Stimulated activated CD8-positive, alpha-beta memory T cell treated with anti-CD3 and anti-CD28 coated beads, Interleukin-12 subunit alpha, Interleukin-12 subunit beta, amount 100 ng/mL, for 24 hours (primary cell): ENCODE results near the gene MYH10.

Experiments
- DNase-seq: peaks from one replicate; pipeline ENCODE4 v3.0.0-alpha.2; 2020; ENCODE audit errors: extremely low read depth

The MYH10 gene

DNA sequence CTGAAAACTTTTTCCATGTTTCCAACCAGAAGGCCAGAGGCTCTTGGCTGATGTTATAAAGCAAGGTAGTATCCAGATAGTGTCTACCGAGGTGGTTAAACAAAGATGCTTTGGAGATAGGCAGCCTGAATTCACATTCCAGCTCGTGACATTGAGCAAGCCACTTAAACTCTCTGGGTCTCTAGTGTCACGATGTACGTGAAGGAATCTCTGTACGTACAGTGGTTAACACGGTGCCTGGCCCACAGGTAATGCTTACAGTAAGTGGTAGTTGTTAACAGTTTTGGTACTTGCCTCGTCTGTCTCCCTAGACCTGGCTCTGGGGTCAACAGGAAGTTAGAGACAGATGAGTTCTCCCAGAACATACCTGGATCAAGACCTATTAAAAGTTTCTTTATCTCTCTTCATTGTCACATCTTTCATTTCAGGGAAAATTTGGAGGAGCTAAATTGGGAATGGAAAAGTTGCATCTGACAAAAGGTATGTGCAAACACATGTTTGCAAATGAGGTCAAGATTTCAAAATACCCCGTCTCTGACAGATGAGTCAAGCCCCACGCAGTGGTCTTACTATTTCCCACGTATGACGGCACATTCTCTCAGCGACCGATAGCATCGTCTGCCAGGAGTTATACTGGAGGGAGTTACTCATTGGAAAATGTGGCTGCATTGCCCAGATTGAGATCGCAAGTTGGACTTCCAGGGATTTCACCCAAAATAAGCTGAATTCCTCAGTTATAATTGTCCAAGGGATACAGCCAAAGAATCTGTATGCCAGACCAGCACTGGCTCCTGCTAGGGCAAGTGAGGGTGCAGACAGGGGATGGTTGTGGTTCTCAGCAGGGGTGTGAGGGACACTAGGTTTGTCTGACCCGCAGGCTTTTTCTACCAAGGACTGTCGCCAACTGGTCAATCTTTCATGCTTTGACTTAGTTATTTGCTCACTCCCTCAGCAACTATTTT lies 18.9 kb upstream of the MYH10 start:
- DNase-seq: no peak

DNA sequence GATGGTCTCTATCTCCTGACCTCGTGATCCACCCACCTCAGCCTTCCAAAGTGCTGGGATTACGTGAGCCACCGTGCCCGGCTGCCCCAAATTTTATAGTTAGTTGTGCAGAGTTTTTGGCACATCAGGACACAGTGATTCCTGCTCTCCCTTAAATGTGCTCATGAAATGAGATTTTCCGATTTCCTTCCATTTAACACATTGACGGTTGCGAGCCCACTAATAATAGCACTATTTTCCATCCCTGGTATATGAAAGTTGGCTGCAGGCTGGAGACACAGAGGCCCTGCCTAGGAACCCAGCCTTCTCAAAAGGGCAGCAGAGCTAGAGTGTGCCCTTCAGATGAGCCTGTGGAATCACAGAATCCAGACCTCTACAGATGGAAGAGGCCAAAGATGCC lies 17.4 kb upstream of the MYH10 start:
- DNase-seq: no peak

DNA sequence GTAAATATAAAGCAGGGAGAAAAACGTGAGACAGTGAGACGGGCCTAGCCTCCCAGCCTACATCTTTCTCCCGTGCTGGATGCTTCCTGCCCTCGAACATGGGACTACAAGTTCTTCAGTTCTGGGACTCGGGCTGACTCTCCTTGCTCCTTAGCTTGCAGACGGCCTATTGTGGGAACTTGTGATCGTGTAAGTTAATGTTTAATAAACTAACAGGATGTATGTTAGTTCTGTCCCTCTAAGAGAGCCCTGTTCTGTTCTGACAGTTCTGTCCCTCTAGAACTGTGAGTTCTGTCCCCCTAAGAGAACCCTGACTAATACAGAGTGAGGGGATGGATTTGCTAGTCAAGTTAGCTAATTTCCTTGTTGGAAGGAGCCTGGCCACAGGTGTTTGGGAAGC lies 16.7 kb upstream of the MYH10 start:
- DNase-seq: no peak

DNA sequence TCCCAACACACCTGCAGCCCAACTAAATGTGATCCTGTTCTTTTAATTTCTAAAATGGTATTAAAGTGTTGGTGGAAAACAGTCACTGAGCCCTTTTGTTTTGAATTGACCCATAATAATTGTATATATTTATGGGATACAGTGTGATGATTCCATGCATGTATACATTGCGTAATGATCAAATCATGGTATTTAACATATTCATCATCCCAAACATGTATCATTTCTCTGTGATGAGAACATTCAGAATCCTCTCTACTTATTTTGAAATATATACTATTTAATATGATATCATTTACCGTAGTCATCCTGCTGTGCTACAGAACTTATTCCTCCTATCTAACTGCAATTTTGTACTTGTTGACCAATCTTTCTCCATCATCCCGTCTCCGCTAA lies 14.0 kb upstream of the MYH10 start:
- no peak for DNase-seq

DNA sequence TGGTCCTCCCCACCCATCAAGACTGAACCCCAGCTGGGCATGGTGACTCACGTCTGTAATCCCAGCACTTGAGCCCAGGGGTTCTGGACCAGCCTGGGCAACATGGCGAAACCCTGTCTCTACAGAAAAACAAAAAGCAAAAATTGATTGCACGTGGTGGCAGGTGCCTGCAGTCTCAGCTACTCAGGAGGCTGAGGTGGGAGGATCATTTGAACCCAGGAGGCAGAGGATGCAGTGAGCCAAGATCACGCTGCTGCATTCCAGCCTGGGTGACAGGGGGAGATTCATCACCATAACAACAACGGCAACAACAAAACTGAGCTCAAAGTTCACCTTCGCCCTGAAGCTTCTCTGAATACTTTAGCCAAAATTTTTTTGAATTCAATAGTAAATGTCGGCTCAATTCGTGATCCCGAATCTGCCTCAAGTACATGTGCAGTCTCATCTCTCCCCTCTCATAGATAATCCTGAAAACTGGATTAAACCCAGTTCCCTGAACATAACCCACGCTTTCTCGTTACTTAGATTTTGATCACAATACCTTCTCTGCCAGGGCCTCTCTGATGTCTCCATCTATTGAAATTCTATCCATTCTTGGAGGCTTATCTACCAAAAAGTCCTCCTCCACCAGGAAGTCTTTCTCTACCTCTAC lies 13.5 kb upstream of the MYH10 start:
- no peak for DNase-seq

DNA sequence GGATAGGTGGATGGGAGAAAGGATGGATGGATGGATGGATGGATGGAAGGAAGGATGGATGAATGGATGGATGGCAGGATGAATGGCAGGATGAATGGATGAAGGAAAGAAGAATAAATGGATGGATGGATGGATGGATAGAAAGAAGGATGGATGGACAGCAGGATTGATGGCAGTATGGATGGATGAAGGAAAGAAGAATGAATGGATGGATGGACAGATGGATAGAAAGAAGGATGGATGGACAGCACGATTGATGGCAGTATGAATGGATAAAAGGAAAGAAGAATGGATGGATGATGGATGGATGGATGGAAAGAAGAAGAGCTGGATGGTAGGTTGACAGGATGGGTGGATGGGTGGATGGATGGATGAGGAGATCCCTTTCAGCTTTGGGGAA lies 9.2 kb upstream of the MYH10 start:
- DNase-seq: no peak

DNA sequence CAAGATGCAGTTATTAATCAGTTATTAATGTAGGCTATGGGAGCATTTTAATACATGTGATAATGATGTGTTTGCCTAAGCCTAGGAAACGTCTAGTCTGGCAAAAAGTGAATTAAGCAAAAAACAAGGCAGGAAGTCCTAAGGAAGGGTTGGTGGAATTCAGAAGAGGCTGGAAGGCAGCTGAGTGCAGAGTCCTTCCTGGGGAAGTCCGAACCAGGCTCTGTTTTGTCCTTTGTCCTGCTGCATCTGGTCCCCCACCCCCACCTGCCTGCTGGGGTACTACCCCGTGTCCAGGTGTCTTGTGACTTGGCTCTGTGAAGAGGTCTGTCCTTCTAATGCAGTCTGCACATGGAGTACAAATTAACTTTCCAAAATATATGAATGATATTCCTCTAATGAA lies 1.5 kb upstream of the MYH10 start:
- DNase-seq: no peak

DNA sequence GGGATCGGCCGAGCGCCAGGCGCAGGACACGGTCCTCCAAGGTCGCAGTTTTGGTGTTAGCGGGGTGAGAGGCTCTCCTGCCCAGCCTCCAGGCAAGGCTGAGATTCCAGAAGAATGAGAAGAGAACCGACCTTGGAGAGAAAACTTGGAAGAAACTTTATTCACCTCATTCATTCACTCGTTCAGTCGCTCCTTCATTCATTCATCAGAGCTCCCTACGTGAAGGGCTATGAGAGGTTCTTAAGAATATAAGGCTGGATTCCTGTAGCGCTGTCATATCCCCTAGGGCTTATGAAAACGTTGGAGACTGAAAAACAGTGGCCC lies 991 bp upstream of the MYH10 start:
- no peak for DNase-seq

DNA sequence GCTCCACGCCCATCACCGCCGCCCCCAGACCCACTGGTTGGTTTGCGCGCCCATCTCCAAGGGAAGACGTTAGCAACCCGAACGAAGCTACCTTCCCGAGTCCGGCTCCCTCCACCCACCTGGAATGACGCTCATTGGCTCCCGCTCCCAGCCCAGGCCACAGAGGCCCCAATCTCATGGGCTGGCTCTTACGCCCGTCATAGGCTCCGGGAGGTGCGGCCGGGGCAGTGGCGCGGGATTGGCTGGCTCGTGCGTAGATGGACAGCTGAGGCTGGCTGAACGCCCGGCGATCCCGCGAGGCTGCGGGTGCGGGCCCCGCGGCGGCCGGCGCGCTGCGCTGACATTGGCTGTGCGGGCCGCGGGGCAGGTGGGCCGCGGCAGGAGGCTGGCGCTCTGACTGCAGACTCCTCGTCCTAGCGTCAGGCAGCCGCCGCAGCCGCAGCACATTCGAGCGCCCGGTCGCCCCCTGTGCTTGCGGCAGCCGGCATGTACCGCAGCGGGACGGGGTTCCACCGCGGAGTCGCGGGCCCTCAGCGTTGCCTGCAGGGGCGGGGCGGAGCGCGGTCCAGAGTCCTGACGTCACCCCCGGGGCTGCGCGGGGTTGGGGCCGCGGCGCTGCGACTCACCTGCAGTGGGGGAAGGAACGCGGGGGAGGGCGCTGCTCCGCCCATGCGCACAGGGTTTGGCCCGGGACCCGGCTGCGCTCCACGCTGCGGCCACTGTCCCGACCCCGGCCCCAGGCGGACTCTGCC lies 453 bp upstream of the MYH10 start:
- peak; percentile 81 for DNase-seq

DNA sequence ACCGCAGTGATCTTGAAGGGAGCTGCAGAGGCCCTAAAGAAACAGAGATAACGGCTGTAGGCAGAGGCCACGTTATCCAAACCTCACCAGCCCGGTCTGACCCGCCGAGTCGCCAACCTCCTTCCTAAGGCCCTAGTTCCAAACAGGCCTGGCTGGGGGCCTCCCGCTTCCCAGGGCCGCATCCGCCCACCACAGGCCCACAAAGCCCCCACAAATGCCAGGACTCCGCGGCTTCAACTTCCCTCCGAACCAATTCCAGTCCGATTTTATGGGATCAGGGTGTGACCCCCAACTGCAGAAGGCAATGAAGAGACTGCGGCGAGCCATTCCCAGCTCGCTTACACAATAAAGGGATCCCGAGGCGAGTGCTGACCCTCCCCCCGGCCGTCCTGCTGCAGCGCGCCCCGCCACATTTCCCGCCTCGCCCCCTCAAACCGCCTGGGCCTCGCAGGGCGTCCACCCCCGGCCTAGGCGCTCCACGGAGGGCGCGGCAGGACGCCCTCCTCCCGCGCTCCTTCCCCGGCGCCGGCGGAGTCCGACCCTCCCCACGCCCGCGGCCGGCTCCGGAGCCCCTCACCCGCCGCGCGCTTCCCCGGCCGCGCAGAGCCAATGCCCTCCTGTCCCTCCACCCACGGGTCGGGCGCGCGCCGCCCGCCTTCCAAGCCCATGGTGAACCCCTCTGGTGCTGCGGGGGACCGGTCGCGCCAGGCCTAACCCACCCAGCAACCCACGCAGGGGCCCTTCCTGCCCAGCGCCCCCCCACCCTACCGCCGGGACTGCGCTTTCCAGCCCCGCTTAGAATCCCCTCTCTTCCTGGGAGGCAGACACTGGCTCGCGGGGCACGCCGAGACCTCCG lies 926 bp downstream of the MYH10 start:
- DNase-seq: no peak

DNA sequence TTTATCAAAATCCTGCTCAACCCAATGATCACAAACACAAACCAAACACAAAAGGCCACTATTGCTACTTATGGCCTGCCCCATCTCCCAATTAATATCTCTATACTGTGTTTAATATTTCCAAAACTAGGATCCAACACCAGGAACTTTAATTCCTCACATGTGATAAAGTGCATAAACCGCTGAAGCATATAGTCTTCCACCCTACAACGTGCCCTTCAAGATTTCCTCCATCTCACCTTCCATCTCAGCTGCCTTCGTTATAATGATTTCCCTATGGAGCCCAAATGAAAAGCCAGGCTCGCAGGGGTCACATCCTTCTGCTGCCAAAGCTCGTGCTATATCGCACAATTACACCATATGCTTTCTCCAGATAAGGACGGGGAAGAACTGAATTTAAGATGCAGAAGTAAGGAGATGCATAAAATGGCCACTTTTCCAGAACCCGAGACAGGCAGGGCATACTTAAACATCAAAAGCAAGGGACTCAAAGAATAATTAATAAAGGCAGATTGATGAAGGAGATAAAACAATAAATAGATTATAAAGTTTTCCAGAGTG lies 1.8 kb downstream of the MYH10 start:
- DNase-seq: no peak

DNA sequence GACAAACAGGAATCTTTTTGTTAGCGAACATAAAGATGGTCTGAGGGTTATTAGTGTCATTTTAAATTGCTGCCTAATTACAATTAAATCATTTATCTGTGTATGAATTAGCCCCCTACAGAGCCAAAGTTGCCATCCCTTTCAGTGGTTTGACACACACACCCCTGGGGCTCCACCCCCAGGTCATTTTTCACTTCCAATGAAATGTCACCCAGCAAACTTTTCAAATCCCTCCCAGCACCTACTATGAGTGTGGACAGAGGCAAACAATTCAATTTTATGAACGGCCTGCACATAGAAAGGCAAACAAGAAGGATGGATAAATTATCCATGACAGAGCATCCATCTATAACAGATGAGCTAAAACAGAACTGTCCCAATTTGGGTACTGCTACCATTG lies 2.4 kb downstream of the MYH10 start:
- DNase-seq: no peak

DNA sequence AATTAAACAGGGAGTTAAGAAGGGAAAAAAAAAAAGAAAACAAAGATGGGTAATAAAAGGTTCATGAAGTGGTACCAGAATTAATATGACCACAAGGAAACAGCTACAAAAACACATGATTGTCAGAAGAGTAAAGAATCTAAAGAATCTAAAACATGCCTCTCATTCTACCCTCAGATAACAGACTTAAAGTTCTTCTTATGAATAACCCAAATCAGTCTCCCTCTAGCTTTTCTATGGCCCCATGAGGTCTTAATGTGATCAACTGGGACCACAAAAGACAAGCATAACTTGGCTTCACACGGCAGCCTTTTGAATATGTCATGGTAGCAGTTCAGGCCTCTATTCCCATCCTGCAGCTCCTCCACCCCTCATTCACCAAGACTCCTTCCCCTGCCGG lies 6.9 kb downstream of the MYH10 start:
- no peak for DNase-seq

DNA sequence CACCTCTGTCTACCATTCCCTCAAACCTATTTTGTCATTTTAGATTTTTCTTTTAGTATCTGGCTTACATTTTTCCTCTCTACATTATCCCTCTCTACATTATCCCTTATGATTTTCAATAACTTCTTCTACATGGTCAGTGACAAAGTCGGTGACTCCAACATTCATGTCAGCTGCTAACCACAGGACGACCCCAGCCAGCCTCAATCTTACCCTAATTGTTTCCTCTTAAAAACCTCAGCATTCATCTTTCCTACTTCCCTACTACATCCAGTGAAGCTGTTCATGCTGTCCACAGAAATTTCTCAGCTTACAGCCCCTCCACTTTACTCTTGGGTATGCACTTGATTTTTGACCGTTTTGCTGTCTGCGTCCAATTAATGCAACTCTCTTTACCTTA lies 8.3 kb downstream of the MYH10 start:
- DNase-seq: no peak

DNA sequence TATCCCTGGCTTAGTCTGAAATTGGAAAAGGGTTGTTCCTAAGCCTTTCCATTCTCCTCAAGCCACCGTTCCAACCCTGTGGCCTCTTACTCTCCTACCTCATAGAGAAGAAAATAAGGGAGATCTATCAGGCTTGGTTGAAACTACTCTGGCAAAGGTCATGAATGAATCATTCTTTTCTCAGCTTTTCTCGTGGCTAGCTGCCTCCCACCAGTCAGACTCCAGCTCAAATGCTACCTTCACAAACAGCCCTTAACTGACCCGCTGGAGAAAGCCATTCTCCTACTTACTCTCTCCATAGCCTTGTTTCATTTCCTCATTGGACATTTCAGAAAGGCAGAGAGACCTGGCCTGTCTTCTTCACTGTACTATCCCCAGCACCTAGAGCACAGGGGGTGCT lies 8.9 kb downstream of the MYH10 start:
- no peak for DNase-seq

DNA sequence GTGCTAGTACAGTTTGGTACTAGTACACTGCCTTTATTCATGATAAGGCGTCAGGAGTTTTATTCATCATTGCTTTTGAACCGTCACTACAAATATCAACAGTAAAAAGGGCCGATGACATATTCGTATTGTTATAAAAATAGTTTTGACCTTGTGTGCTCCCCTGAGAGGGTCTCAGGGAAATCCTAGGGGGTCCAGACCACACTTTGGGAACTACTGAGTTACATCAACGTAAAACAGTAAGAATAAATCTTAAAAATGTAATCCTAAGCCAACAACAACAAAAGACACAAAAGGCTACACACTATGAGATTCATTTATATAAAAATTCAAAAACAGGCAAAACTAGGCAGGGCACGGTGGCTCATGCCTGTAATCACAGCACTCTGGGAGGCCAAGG lies 11.2 kb downstream of the MYH10 start:
- DNase-seq: no peak

DNA sequence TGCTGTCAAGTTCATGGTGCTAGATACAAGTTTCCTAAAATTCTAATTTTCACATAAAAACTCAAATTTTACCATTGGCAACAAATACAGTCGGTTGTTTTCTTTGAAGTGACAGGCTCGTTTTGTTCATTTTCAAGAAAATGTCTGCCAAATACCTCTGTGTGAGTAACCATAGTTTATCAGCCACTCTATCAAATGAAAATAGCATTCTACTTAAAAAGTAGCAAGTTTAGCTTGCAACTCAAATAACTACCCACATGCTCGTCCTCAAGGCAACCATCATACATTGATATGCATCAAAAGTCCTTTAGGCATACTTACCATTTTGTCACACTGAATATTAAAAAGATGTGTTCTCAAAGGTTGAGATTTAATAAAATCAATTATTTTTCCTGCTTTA lies 11.7 kb downstream of the MYH10 start:
- no peak for DNase-seq

DNA sequence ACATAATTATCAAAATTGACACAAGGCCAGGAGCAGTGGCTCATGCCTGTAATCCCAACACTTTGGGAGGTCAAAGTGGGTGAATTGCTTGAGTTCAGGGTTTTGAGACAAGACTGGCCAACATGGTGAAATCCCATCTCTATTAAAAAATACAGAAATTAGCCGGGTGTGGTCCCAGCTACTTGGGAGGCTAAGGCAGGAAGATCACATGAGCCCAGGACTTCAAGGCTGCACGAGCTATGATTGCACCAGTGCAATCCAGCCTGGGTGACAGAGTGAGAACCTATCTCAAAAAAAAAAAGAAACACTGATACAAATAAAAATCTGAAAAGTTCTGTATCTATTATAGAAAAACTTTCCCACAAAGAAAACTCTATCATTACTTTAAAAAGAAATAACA lies 15.5 kb downstream of the MYH10 start:
- DNase-seq: no peak

DNA sequence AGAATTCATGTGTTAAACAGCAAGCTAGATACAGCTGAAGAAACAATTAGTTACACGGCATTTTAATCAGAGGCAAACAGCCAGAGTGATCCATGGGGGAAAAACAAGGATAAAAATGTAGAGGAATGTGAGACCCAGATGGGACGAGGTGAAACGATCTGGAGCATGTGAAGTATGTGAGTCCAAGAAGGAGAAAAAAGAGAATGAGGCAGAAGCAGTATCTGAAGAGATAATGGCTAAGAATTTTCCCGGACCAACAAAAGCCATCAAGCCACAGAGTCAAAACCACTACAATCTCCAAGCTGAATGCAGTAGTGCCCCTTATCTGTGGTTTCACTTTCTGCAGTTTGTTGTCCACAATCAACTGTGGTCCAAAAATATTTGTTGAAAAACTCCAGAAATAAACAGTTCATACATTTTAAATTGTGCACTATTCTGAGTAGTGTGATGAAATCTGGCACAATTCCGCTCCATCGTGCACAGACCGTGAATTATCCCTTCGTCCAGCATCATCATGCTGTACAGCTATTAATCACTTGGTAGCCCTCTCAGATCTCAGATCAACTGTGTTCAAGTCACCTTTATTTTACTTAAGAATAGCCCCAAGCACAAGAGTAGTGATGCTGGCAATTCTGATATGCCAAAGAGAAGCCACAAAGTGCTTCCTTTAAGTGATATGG lies 18.8 kb downstream of the MYH10 start:
- no peak for DNase-seq

DNA sequence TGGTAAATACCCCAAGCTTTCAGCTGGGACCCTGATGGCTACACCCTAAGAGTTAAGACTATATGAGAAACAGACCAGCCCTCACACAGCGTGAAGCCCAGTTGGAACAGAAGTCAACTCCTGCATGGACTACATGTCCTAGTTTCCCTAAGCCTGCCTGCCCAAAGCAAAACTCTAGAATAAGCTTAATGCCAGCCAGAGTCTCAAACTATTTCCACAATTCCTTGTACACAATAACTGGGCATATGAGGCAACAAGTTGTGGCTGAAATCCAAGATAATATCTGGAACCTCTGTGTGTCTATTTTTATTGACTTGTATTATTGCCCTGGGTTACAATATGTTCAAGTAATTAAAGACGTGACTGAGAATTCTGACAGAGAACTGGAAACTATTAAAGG lies 19.4 kb downstream of the MYH10 start:
- DNase-seq: no peak

DNA sequence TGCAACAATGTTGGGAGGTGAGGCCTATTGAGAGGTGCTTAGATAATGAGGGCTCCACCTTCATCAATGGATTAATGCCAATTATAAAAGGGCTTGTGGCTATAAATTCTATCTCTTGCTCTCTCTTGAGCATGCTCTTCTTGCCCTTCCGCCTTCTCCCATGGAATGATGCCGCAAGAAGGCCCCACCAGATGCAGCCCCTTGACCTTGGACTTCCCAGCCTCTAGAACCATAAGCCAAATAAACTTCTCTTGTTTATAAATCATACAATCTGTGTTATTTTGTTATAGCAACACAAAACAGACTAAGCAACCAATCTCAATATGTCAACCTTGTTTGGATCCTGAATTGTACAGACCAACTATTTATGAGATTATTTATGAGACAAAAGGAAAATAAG lies 20.0 kb downstream of the MYH10 start:
- DNase-seq: no peak
